Activated T-cell treated with anti-CD3 and anti-CD28 coated beads, Interleukin-2, amount 50 U/mL, for 4 hours (primary cell): ENCODE measurements around the gene SDK1. TPM values are rescaled to one million over a fixed set of nuclear protein-coding genes. Genes with fewer than 3 reads are reported as not detected.
A peak's percentile ranks its signal among the peaks of the same experiment; 100 is the strongest.
"Not testable (repeated sequence)": the region's sequence is repeated elsewhere in the genome, so short reads cannot be mapped to it uniquely, and the experiment has no call there.

ENCODE experiments used
- ATAC-seq, 2 donors: fragments of 200-7000 bp; cut with Tn5 transposase; one replicate each; pipeline ENCODE4 v1.10.0; 2021
- DNase-seq: peaks from one replicate; pipeline ENCODE4 v3.0.0-alpha.2; 2020
- H3K27me3 Mint-ChIP-seq: one replicate; pipeline ENCODE4 v1.8.0; 2021; ENCODE audit warnings: low read depth, mixed read lengths
- H3K36me3 Mint-ChIP-seq: one replicate; pipeline ENCODE4 v1.8.0; 2022; ENCODE audit warnings: mixed read lengths; ENCODE audit not compliant: insufficient read depth
- H3K4me1 Mint-ChIP-seq: one replicate; pipeline ENCODE4 v1.8.0; 2021; ENCODE audit warnings: low read depth, mixed read lengths
- H3K4me3 Mint-ChIP-seq: one replicate; pipeline ENCODE4 v1.8.0; 2021; ENCODE audit warnings: mild to moderate bottlenecking, moderate library complexity, mixed read lengths
- H3K9me3 Mint-ChIP-seq: one replicate; pipeline ENCODE4 v1.8.0; 2021; ENCODE audit warnings: mixed read lengths
- total RNA-seq, 3 donors: library from RNA; stranded (reverse); gene quantifications; one replicate each; pipeline ENCODE4 v1.2.1, GENCODE V29; 2021

The SDK1 gene
- total RNA-seq, 3 donors from 2014 or later, result 0.05 to 0.79 (median 0.40) TPM

DNA sequence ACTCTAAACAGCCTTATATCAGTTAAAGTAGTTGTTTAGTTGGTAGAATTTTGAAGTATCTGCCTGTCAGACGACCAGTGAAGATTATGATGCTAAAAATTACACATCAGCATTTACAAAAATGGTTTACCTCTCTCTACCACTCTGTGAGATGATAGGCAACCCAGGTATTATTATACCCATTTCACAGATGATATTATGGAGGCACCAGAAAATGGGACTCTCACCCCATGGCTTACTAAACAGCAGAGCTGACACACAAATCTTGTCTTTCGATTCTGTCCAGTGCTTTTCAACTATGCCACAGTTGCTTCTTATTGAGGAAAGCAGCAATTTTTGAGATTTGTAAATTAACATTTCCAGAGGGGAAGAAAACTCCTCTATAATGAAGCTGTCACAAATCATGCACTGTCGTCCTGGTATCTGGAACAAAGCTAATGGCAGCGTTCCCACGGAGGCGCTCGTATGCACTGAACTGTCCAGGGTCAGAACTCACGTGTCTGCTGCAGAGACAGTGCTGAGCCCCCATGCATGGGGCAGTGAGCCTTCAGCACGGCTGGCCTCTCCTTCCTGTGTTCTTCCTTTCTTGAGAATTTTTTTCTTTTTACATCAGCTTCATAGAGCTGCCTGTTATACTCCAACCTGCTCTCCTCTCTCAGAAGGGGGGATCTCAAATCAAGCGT lies 381.1 kb downstream of the SDK1 start:
- DNase-seq (no peak), ATAC-seq (no peak)
- Mint-ChIP-seq H3K4me3 (no peak overlapping the region), H3K36me3 (no peaks in the 10 kb centered on the region), H3K9me3 (peaks cover 5% of the 10 kb centered on the region), H3K27me3 (peaks cover 3% of the 10 kb centered on the region), H3K4me1 (no peaks in the 10 kb centered on the region)

- Mint-ChIP-seq H3K9me3 (peaks cover 5% of the 10 kb centered on the region), H3K36me3 (no peaks in the 10 kb centered on the region), H3K27me3 (peaks cover 3% of the 10 kb centered on the region), H3K4me3 (no peak overlapping the region), H3K4me1 (no peaks in the 10 kb centered on the region)
- DNase-seq (no peak), ATAC-seq (no peak)
Observed at GRCh38 chr7:3683546-3684539, 382.8 kb downstream of the SDK1 start.

DNA sequence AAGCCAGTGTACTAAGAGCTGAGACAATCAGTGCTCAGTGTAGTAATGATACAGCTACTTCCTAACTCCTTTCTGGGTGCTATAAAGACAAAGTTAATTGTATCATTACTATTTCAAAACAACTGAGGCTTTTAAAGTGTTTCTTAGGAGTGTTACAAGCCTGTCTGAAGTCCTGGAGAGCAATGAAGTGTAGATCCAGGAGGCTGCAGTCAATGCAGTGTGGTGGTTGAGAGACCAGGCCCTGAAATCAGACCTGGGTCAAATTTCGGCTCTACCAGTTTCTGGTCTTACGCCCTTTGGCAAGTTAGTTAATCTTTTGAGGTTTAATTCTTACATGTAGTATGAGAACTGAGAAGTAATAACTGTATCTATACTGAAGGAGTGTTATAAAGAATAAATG lies 387.0 kb downstream of the SDK1 start:
- Mint-ChIP-seq H3K9me3 (peaks cover 5% of the 10 kb centered on the region), H3K27me3 (no peaks in the 10 kb centered on the region), H3K4me1 (no peaks in the 10 kb centered on the region), H3K36me3 (no peaks in the 10 kb centered on the region), H3K4me3 (no peak overlapping the region)
- no peak for ATAC-seq
- DNase-seq, result no peak

GRCh38 chr7:3688842-3689241 lies 387.8 kb downstream of the SDK1 start:
- no peaks in the 10 kb centered on the region for H3K4me1 Mint-ChIP-seq
- no peak for DNase-seq
- H3K36me3 Mint-ChIP-seq, result no peaks in the 10 kb centered on the region
- peaks cover 2% of the 10 kb centered on the region for H3K27me3 Mint-ChIP-seq
- no peak overlapping the region for H3K4me3 Mint-ChIP-seq
- peaks cover 5% of the 10 kb centered on the region for H3K9me3 Mint-ChIP-seq
- no peak for ATAC-seq

- Mint-ChIP-seq H3K9me3 (no peaks in the 10 kb centered on the region), H3K4me1 (no peaks in the 10 kb centered on the region), H3K27me3 (peaks cover 4% of the 10 kb centered on the region), H3K36me3 (no peaks in the 10 kb centered on the region), H3K4me3 (no peak overlapping the region)
- ATAC-seq, result no peak
- no peak for DNase-seq
Observed at GRCh38 chr7:3691478-3692158, 390.6 kb downstream of the SDK1 start.

DNA sequence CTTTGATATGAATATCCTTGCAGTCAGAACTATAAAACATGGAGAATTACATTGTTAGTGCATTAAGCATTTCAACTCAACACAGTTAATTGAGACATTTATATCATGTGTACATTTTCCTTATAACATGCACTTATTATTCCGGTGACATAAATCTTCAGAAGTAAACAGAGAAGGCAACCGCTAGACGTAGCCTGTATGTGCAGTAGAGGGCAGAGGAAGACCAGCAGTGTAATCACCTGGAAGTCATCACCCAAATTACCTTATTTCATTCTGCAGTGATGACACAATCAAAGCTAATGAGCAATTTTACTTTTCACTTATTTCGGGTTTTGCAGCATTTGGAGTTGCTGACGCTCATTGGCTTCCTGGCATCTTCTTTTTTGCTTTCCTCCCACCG lies 394.6 kb downstream of the SDK1 start:
- H3K27me3 Mint-ChIP-seq, result peaks cover 4% of the 10 kb centered on the region
- ATAC-seq (no peak), DNase-seq (no peak)
- no peak overlapping the region for H3K4me3 Mint-ChIP-seq
- peaks cover 9% of the 10 kb centered on the region for H3K4me1 Mint-ChIP-seq
- H3K36me3 Mint-ChIP-seq, result no peaks in the 10 kb centered on the region
- H3K9me3 Mint-ChIP-seq, result no peaks in the 10 kb centered on the region

DNA sequence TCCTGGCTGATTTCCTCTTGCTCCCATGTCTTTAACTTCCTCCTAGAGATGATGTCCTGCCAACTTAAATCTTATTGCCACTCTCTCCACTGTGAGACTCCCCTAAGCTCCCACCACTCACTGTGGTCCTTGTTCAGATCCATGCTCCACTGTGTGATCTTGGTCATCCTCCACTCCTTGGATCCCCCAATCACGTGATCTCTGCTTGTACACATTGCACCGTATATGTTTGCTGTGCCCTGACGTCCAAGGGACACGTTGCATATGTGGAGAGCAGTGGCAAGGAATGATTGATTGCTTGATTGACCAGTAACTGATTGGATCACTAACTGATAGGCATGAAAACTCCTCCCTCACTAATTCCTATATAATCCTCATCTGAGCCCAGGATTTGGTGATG lies 395.1 kb downstream of the SDK1 start:
- Mint-ChIP-seq H3K36me3 (no peaks in the 10 kb centered on the region), H3K4me3 (no peak overlapping the region), H3K27me3 (peaks cover 6% of the 10 kb centered on the region), H3K9me3 (no peaks in the 10 kb centered on the region), H3K4me1 (peaks cover 9% of the 10 kb centered on the region)
- DNase-seq (no peak), ATAC-seq (no peak)

DNA sequence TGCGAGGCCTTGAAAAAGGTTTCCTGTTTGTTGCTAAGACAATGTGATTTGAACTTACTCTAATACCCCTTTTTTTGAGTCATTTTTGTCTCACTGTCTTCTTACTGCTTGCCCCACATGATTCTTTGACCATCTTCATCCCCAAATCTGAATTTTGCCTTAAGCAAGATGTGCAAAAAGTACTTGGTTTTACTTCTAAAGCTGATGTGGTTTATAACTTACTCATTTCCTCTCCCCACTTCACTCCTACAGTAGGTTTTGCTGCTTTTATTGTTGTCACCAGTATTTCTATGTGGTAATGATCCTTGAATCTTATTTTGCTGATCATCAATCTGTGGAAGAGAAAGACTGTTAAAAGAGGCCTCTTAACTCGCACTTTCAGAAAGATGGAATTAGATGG lies 396.4 kb downstream of the SDK1 start:
- no peak overlapping the region for H3K4me3 Mint-ChIP-seq
- DNase-seq, result no peak
- ATAC-seq, result peak; percentile 30 to 71
- H3K27me3 Mint-ChIP-seq, result peaks cover 7% of the 10 kb centered on the region
- H3K9me3 Mint-ChIP-seq, result no peaks in the 10 kb centered on the region
- H3K36me3 Mint-ChIP-seq, result no peaks in the 10 kb centered on the region
- H3K4me1 Mint-ChIP-seq, result peaks cover 9% of the 10 kb centered on the region

DNA sequence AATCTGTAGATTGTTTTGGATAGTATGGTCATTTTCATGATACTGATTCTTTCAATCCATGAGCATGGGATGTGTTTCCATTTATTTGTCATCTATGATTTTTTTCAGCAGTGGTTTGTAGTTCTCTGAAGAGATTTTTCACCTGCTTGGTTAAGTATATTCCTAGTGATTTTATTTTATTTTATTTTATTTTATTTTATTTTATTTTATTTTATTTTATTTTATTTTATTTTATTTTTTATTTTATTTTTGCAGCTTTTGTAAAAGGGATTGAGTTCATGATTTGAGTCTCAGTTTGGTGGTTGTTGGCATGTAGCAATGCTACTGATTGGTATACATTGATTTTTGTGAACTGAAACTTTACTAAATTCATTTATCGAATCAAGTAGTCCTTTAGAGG lies 404.2 kb downstream of the SDK1 start:
- no peaks in the 10 kb centered on the region for H3K36me3 Mint-ChIP-seq
- no peak overlapping the region for H3K4me3 Mint-ChIP-seq
- H3K4me1 Mint-ChIP-seq, result no peaks in the 10 kb centered on the region
- peaks cover 20% of the 10 kb centered on the region for H3K27me3 Mint-ChIP-seq
- H3K9me3 Mint-ChIP-seq, result peaks cover 7% of the 10 kb centered on the region
- ATAC-seq (no peak), DNase-seq (no peak)

DNA sequence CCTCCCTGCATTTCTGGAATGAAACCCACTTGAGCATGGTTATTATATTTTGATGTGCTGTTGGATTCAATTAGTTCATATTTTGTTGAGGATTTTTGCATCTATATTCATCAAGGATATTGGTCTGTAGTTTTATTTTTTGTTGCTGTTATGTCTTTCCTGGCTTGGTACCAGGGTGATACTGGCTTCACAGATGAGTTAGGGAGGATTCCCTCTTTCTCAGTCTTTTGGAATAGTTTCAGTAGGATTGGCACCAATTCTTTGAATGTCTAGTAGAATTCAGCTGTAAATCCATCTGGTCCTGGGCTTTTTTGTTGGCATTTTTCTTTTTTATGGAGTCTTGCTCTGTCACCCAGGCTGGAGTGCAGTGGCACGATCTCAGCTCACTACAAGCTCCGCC lies 405.0 kb downstream of the SDK1 start:
- H3K9me3 Mint-ChIP-seq, DNase-seq, H3K4me3 Mint-ChIP-seq, H3K4me1 Mint-ChIP-seq, H3K36me3 Mint-ChIP-seq, ATAC-seq: not testable (repeated sequence)
- peaks cover 19% of the 10 kb centered on the region for H3K27me3 Mint-ChIP-seq

- DNase-seq (no peak), ATAC-seq (no peak)
- peaks cover under 1% of the 10 kb centered on the region for H3K9me3 Mint-ChIP-seq
- H3K4me3 Mint-ChIP-seq, result no peak overlapping the region
- H3K36me3 Mint-ChIP-seq, result no peaks in the 10 kb centered on the region
- peaks cover 5% of the 10 kb centered on the region for H3K4me1 Mint-ChIP-seq
- peaks cover 24% of the 10 kb centered on the region for H3K27me3 Mint-ChIP-seq
Observed at GRCh38 chr7:3710122-3710521, 409.1 kb downstream of the SDK1 start.

GRCh38 chr7:3710531-3710930 lies 409.5 kb downstream of the SDK1 start:
- Mint-ChIP-seq H3K4me1 (peaks cover 5% of the 10 kb centered on the region), H3K36me3 (no peaks in the 10 kb centered on the region), H3K27me3 (peaks cover 24% of the 10 kb centered on the region), H3K4me3 (no peak overlapping the region), H3K9me3 (no peaks in the 10 kb centered on the region)
- no peak for DNase-seq
- ATAC-seq, result no peak

DNA sequence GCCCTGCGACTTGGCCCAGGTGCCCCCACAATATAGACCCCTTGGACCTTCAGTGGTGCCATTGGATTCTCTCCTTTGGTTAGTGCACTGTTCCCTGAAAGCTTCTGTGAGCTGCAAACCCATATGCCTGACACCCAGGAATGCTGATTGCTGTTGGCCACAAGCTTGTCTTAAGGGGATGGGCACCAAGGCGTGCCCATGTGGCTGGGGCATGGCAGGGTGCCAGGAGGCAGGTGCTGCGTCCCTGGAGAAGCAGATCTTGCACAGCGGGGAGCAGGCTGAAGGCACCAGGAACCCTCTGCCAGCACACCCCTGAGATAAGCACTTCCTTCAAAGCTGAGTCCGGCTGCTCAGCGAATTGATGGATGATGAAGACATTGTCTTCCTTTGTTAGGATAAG lies 411.8 kb downstream of the SDK1 start:
- no peaks in the 10 kb centered on the region for H3K9me3 Mint-ChIP-seq
- H3K27me3 Mint-ChIP-seq, result peaks cover 11% of the 10 kb centered on the region
- no peak overlapping the region for H3K4me3 Mint-ChIP-seq
- no peak for ATAC-seq
- no peaks in the 10 kb centered on the region for H3K36me3 Mint-ChIP-seq
- peaks cover 5% of the 10 kb centered on the region for H3K4me1 Mint-ChIP-seq
- no peak for DNase-seq

DNA sequence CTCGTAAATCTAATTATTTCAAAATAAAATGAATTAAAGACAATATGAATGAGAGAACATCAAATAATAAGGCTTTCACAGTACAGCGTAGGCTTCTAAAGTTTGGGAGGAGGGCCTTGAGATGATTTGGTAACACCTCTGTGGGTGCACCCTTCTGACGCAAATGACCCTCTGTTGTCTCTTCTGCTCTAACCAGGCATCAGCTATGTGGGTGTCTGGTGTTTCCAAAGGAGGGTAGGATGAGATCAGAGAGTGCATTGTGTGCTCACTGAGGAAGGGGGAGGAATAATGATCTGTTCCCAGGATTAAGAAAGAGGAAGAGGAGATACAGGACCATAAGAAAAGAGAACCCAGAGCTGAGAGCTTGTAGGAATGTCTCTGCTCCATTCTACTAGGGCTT lies 420.4 kb downstream of the SDK1 start:
- ATAC-seq, result no peak
- Mint-ChIP-seq H3K4me3 (no peak overlapping the region), H3K4me1 (no peaks in the 10 kb centered on the region), H3K36me3 (no peaks in the 10 kb centered on the region), H3K27me3 (peaks cover 2% of the 10 kb centered on the region), H3K9me3 (no peaks in the 10 kb centered on the region)
- DNase-seq, result no peak
